ENCODE results near the gene PRKAR2A.
A peak's percentile ranks its signal among the peaks of the same experiment; 100 is the strongest.
"Not testable (repeated sequence)": the region's sequence is repeated elsewhere in the genome, so short reads cannot be mapped to it uniquely, and the experiment has no call there.

Gene PRKAR2A

DNA sequence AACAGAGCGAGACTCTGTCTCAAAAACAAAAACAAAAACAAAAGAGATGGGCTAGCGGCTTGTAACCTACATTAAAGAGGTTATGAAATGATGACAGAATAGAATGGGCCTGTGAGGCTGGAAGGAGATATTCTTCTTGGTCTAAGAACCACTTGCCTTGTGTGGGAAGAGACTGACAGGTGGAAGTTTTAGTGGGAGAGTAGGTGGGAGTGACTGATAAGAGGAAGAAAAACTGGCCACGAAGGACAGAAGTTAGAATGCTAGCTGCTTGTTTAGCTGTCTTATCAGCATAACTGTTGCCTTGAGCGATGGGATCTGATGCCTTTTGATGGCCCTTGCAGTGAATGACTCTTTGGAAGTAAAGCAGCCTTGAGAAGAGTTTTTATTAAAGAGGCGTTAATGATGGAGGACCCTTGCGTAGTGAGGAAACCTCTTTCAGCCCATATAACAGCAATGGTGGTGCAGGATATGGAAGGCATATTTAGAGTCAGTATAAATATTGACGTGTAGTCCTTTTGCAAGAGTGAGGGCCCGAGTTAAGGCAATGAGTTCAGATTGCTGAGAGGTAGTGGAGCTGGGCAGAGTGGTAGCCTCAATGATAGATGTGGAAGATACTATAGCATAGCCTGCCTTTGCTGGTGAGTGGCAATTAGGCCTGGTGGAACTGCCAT lies 122.4 kb downstream of the PRKAR2A start:
- not testable (repeated sequence) for DNase-seq

GRCh38 chr3:48723725-48724124 lies 123.9 kb downstream of the PRKAR2A start:
- DNase-seq: no peak

DNA sequence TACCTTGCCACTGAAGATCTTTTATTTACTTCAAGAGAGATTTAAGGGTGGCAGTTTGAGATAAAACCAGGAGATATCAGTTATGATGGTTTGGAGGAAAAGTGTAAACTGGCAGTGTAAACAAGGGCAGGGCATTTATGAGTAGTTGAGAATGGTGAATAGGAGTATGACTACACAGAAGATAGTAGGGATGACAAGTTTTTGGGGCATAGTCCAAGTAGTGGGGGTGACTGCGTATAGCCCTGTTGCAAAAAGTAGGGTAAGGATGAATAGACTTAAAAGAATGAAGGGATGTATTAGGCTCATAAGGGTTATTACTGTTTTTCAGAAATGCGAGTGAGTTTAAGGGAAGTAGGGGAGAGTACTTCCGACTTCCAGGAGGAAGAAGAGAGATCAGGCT lies 124.4 kb downstream of the PRKAR2A start:
- DNase-seq: not testable (repeated sequence)

DNA sequence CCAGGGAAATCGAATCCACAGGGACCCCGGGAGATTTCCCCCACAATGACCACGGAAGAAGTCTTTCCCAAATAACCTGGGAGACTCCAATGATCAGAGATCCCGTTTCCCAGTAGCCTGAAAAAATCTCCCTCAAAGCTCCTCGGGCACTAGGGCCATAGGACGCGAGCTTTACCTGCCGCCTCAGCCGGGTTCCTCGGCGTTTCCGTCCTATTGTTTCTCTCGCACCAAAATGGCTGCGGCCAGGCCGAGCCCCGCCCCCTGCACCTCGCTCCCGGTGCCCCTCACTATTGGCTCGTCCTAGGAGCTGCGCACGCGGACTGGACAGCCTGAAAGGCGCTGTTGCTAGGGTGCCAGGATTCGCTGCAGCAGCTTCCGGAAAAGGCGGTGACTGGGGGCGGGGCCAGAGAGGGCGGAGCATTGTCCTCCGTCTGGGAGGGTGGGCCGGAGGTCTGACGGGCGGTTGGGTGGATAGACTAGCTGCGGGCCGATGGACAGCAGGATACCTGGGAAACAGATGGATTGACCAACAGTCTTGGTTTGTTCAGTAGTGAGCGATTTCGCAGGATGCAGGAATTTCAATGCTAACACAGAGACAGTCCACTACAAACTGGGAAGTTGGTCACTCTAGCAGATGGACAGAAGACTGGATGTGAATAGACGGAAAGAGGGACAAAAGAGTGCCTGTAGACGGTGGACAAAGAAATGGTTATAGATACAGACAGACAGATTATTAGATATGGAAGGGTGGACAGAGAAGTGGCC lies 130.5 kb downstream of the PRKAR2A start, which contains the start of gene IP6K2:
Gene IP6K2, minus strand, starts transcription at position 240 of the 765 bp plus-strand sequence. CDS start 21,930 bp downstream, outside the sequence.
- peak; percentile 98 for DNase-seq

GRCh38 chr3:48716508-48716981 lies 131.1 kb downstream of the PRKAR2A start:
- DNase-seq: no peak

DNA sequence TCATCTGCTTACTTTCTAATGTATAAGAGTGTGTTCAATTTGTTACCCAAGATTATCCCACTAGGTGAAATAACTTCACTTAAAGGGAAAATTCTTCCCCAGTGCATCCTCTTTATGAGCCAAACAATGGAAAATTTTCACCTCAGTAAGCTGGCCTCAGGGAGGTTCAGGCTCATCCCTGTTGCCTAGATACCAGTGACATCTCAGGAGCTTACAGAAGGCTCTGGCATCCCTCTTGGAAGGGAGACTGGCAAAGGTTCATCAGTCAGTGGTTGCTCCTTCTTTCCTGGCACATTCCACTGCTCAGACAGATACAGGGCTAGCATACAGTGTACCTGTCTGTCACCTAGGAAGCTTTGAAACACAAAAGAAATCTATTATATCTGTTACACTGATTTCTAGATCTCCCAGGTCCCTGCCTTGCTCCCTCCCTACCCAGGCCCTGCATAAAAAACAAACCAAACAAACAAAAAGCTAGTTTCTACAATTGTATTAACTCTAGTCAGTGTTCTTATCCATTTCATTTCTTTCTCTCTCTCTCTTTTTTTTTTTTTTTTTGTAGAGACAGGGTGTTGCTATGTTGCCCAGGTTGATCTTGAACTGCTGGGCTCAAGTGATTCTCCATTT lies 132.4 kb downstream of the PRKAR2A start:
- DNase-seq: peak; percentile 25

GRCh38 chr3:48711727-48712126 lies 135.9 kb downstream of the PRKAR2A start:
- DNase-seq: no peak

GRCh38 chr3:48709051-48709461 lies 138.6 kb downstream of the PRKAR2A start:
- DNase-seq: no peak

- no peak for DNase-seq
Observed at GRCh38 chr3:48708481-48708889, 139.2 kb downstream of the PRKAR2A start.

- DNase-seq: no peak
Observed at GRCh38 chr3:48707157-48707556, 140.5 kb downstream of the PRKAR2A start.

- no peak for DNase-seq
Observed at GRCh38 chr3:48702320-48702920, 145.3 kb downstream of the PRKAR2A start.

DNA sequence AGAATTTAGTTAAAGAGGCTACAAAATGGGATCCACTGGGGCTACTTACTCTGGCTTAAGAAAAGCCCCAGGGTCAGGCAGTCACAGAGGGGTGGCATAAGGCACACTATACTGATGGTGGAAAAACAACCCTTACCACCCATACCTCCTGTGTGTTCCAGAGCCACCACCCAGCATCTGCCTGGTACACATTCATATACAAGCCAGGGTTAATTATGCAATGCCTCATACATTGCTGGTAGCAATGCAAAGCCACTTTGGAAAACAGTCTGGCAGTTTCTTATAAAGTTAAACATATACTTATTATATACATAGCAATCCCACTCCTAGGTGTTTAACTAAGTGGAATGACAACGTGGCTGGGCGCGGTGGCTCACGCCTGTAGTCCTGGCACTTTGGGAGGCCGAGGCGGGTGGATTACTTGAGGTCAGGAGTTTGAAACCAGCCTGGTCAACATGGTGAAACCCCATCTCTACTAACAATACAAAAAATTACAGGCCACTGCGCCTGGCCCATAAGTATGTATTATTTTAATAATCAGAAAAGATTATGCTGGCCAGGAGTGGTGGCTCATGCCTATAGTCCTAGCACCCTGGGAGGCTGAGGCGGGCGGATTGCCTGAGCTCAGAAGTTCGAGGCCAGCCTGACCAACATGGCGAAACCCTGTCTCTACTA lies 146.8 kb downstream of the PRKAR2A start:
- DNase-seq: no peak

- no peak for DNase-seq
Observed at GRCh38 chr3:48698891-48699290, 148.8 kb downstream of the PRKAR2A start.

GRCh38 chr3:48697952-48698351 lies 149.7 kb downstream of the PRKAR2A start:
- no peak for DNase-seq

DNA sequence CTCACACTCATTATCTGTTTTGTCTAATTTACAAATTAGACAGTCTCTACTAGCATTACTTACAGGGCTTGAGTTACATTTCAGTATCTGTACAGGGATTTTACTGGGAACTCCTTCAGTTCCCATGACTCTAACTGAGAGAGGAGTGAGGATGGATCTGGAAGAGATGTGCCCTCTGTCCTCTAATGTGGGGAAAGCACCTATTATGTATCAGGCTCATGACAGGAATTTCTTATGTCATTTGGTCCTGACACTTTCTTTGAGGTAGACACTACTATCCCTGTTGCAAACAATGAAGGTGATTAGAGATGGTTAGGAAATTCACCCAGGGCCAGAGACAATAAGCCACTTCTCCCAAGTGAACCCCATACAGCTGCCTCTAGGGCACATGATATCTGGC lies 151.1 kb downstream of the PRKAR2A start:
- no peak for DNase-seq

All from fibroblast of skin of abdomen (primary cell).